ELF-1 (cell line): ENCODE measurements around the gene NBEAL2.
A peak's percentile ranks its signal among the peaks of the same experiment; 100 is the strongest.
"Not testable (repeated sequence)": the region's sequence is repeated elsewhere in the genome, so short reads cannot be mapped to it uniquely, and the experiment has no call there.

Source experiments
- DNase-seq: peaks from one replicate; pipeline ENCODE4 v3.0.0-alpha.2; 2016; ENCODE audit warnings: low read depth, low spot score

The NBEAL2 gene

GRCh38 chr3:47012342-47013230, 33.1 kb downstream of the NBEAL2 start:
- no peak for DNase-seq

- no peak for DNase-seq
Observed at GRCh38 chr3:47013231-47013630, 33.8 kb downstream of the NBEAL2 start.

- DNase-seq, result no peak
Observed at GRCh38 chr3:47014036-47014435, 34.6 kb downstream of the NBEAL2 start.

- no peak for DNase-seq
Observed at GRCh38 chr3:47015151-47015550, 35.7 kb downstream of the NBEAL2 start.

GRCh38 chr3:47016086-47016933, 36.8 kb downstream of the NBEAL2 start:
- DNase-seq, result no peak

- no peak for DNase-seq
Observed at GRCh38 chr3:47016934-47017435, 37.5 kb downstream of the NBEAL2 start.

- peak; percentile 71 for DNase-seq
Observed at GRCh38 chr3:47017504-47018268, 38.2 kb downstream of the NBEAL2 start.

- no peak for DNase-seq
Observed at GRCh38 chr3:47018269-47018611, 38.8 kb downstream of the NBEAL2 start.

- no peak for DNase-seq
Observed at GRCh38 chr3:47019201-47019600, 39.7 kb downstream of the NBEAL2 start.

GRCh38 chr3:47020311-47020710, 40.8 kb downstream of the NBEAL2 start:
- DNase-seq, result no peak

- DNase-seq, result no peak
Observed at GRCh38 chr3:47022641-47023071, 43.2 kb downstream of the NBEAL2 start.

- DNase-seq, result no peak
Observed at GRCh38 chr3:47024932-47025331, 45.5 kb downstream of the NBEAL2 start.

- DNase-seq, result not testable (repeated sequence)
Observed at GRCh38 chr3:47026432-47026831, 47.0 kb downstream of the NBEAL2 start.

- no peak for DNase-seq
Observed at GRCh38 chr3:47028146-47028545, 48.7 kb downstream of the NBEAL2 start.

- no peak for DNase-seq
Observed at GRCh38 chr3:47028667-47029066, 49.2 kb downstream of the NBEAL2 start.

- not testable (repeated sequence) for DNase-seq
Observed at GRCh38 chr3:47031041-47031440, 51.6 kb downstream of the NBEAL2 start.

GRCh38 chr3:47034868-47035489, 55.5 kb downstream of the NBEAL2 start:
- no peak for DNase-seq

GRCh38 chr3:47035645-47036044, 56.2 kb downstream of the NBEAL2 start:
- DNase-seq, result no peak

- no peak for DNase-seq
Observed at GRCh38 chr3:47036145-47036544, 56.7 kb downstream of the NBEAL2 start.

- not testable (repeated sequence) for DNase-seq
Observed at GRCh38 chr3:47037302-47037701, 57.8 kb downstream of the NBEAL2 start.

- no peak for DNase-seq
Observed at GRCh38 chr3:47041114-47041513, 61.6 kb downstream of the NBEAL2 start.
